Cardiac muscle cell (in vitro differentiated cells and primary cell): ENCODE data around the gene CAMKK2. TPM values are rescaled to one million over a fixed set of nuclear protein-coding genes. Genes with fewer than 3 reads are reported as not detected.

Experiments used
- DNase-seq, 2 donors: peaks; one replicate each; pipeline versions ENCODE4 v3.0.0 to v3.0.0-alpha.2; 2010 to 2017; ENCODE audit warnings: low read depth in 1 of 2, low spot score in 1 of 2
- H3K27ac ChIP-seq: fragments of 200-600 bp; sonication (generic); 2 replicates; pipeline ENCODE4 v1.5.1; 2016
- H3K27me3 ChIP-seq: fragments of 200-600 bp; sonication (generic); 2 replicates; pipeline ENCODE4 v1.6.0; 2016; ENCODE audit warnings: control low read depth
- H3K36me3 ChIP-seq: fragments of 200-600 bp; sonication (generic); 2 replicates; pipeline ENCODE4 v1.5.1; 2016; ENCODE audit warnings: control low read depth
- H3K4me1 ChIP-seq: fragments of 200-600 bp; sonication (generic); 2 replicates; pipeline ENCODE4 v1.8.1; 2017; ENCODE audit warnings: low read depth, mild to moderate bottlenecking, mixed run types
- H3K4me3 ChIP-seq: fragments of 200-600 bp; sonication (generic); 2 replicates; pipeline ENCODE4 v1.5.1; 2016; ENCODE audit warnings: mild to moderate bottlenecking
- H3K9me3 ChIP-seq: fragments of 200-600 bp; sonication (generic); 2 replicates; pipeline ENCODE4 v1.5.1; 2017; ENCODE audit warnings: low read depth, mild to moderate bottlenecking, control low read depth
- CTCF ChIP-seq: IDR thresholded peaks from 2 replicates; pipeline ENCODE4 v1.5.1; 2012; ENCODE audit warnings: low read depth, mild to moderate bottlenecking, low read length
- polyA plus RNA-seq: library from polyadenylated mRNA; unstranded; fragments of >200 nt; fragmentation: Nextera tagmentation; extraction: Ambion mirVana; gene quantifications from 2 replicates; pipeline ENCODE4 v1.2.1, GENCODE V29; 2016
- total RNA-seq: library from RNA; depleted of rRNA; stranded (reverse); fragments of >200 nt; gene quantifications from 2 replicates; pipeline ENCODE4 v1.2.3, GENCODE V29; 2016

Gene CAMKK2
- total and polyA plus RNA-seq, 2 experiments from 2014 or later, result 18.6 to 22.9 TPM

GRCh38 chr12:121273364-121273896, 23.1 kb downstream of the CAMKK2 start:
- H3K36me3 ChIP-seq, result no peaks in the 10 kb centered on the region
- TF ChIP-seq CTCF, result no peak

GRCh38 chr12:121267822-121268221, 28.7 kb downstream of the CAMKK2 start:
- H3K27me3 ChIP-seq, result no peaks in the 10 kb centered on the region
- DNase-seq, result no peak
- no peaks in the 10 kb centered on the region for H3K4me1 ChIP-seq
- H3K27ac ChIP-seq, result no peak overlapping the region
- no peak overlapping the region for H3K4me3 ChIP-seq
- H3K9me3 ChIP-seq, result no peaks in the 10 kb centered on the region
- no peaks in the 10 kb centered on the region for H3K36me3 ChIP-seq
- no peak for TF ChIP-seq CTCF

More at GRCh38 chr12:121273364-121273896, 23.1 kb downstream of the CAMKK2 start:
- H3K9me3 ChIP-seq, result no peaks in the 10 kb centered on the region
- H3K4me1 ChIP-seq, result no peaks in the 10 kb centered on the region
- no peak overlapping the region for H3K27ac ChIP-seq
- no peaks in the 10 kb centered on the region for H3K27me3 ChIP-seq
- H3K4me3 ChIP-seq, result no peak overlapping the region
- DNase-seq, result no peak

GRCh38 chr12:121264951-121265515, 31.5 kb downstream of the CAMKK2 start:
- TF ChIP-seq CTCF, result no peak
- DNase-seq, result no peak
- no peak overlapping the region for H3K27ac ChIP-seq
- no peaks in the 10 kb centered on the region for H3K4me1 ChIP-seq
- no peak overlapping the region for H3K4me3 ChIP-seq
- H3K9me3 ChIP-seq, result no peaks in the 10 kb centered on the region
- no peaks in the 10 kb centered on the region for H3K36me3 ChIP-seq
- H3K27me3 ChIP-seq, result no peaks in the 10 kb centered on the region

- no peaks in the 10 kb centered on the region for H3K4me1 ChIP-seq
- no peaks in the 10 kb centered on the region for H3K27me3 ChIP-seq
- no peak overlapping the region for H3K4me3 ChIP-seq
- H3K27ac ChIP-seq, result no peak overlapping the region
- no peaks in the 10 kb centered on the region for H3K36me3 ChIP-seq
- no peaks in the 10 kb centered on the region for H3K9me3 ChIP-seq
- TF ChIP-seq CTCF, result no peak
- no peak for DNase-seq
These were observed 32.4 kb downstream of the CAMKK2 start for GRCh38 chr12:121264135-121264534.

GRCh38 chr12:121263206-121263935, 33.1 kb downstream of the CAMKK2 start:
- no peak overlapping the region for H3K4me3 ChIP-seq
- no peak for DNase-seq
- no peaks in the 10 kb centered on the region for H3K4me1 ChIP-seq
- no peaks in the 10 kb centered on the region for H3K9me3 ChIP-seq
- TF ChIP-seq CTCF, result no peak
- H3K27ac ChIP-seq, result no peak overlapping the region
- H3K36me3 ChIP-seq, result no peaks in the 10 kb centered on the region
- H3K27me3 ChIP-seq, result no peaks in the 10 kb centered on the region
